ENCODE results near the gene CDK7. TPM values are rescaled to one million over a fixed set of nuclear protein-coding genes. Genes with fewer than 3 reads are reported as not detected.

Gene CDK7
- total and polyA plus RNA-seq, 9 of the 15 experiments (the other 6 are each of a cell fraction or from before 2014, with no cell fraction given) = 41.7 to 143 (median 65.3) TPM

- FAIRE-seq (peak; percentile 96), ATAC-seq (peak; percentile 96), DNase-seq (ENCODE audit: extremely low read depth in 1 of 4, low spot score in 3 of 4) (peak; percentile 33 to 87 (median 68))
- intact Hi-C loops (cut with micrococcal nuclease) = no loop called here
- 5% methylated on average over 4 of the region's 5 CpGs for WGBS (ENCODE audit: insufficient coverage, low coverage, missing lambda C conversion rate)
- Histone ChIP-seq H2AFZ (ENCODE audit: low read depth, low read length) (0 out of 2 replicates have a peak overlapping the region, but pooled peaks have one; percentile 20), H3K79me2 (ENCODE audit: control insufficient read depth, insufficient read depth, low read length) (no peaks in the 10 kb centered on the region), H3K4me1 (replicated peaks in 1 of 2; ENCODE audit: control insufficient read depth in 2 of 2, insufficient read depth in 2 of 2, low read length in 2 of 2) (peaks cover 12 to 15% of the 10 kb centered on the region in 2 experiments; a peak in 3 of 5 replicates), H3K9ac (ENCODE audit: insufficient read depth in 1 of 2, low read depth in 2 of 2, low read length in 2 of 2) (peak overlapping the region; percentile 23 to 45; a peak in 3 of 4 replicates), H3K27ac (ENCODE audit: extremely low read depth, low read depth, low read length) (peak overlapping the region; percentile 56), H3K36me3 (ENCODE audit: control insufficient read depth, insufficient read depth, low read length) (no peaks in the 10 kb centered on the region; the same call in 2 of the 3 replicates), H3K9me3 (replicated peaks; ENCODE audit: control insufficient read depth, insufficient read depth, low read depth, low read length) (no peaks in the 10 kb centered on the region; the same call in 1 of the 2 replicates), H3K4me3 (no peak overlapping the region), H3K4me2 (ENCODE audit: insufficient read depth, low read length) (peak overlapping the region; percentile 48), H3K9me1 (ENCODE audit: control insufficient read depth, insufficient read depth, low read length) (no peaks in the 10 kb centered on the region), H4K20me1 (replicated peaks; ENCODE audit: control insufficient read depth, insufficient read depth, low read length) (no peaks in the 10 kb centered on the region), H3K27me3 (ENCODE audit: control insufficient read depth in 2 of 2, insufficient read depth in 2 of 2, low read length in 2 of 2) (no peaks in the 10 kb centered on the region)
- BruUV-seq (replicated peaks) = no TSS peak
- in situ Hi-C loops (cut with MboI) = no loop called here
- ChIA-PET POLR2A (interaction anchor here (1.0 to 2.0 kb wide), 5 partner anchors 9 to 63 kb away, joined by 3 to 8 read pairs (median 3); no protein-coding TSS in a partner anchor), CTCF (ENCODE audit: low intra/inter-chr PET ratio) (no interaction called here)
- TF ChIP-seq ETV5 (CRISPR knock-in tag; IDR thresholded peaks at IDR 0.05; ENCODE audit: low read depth) (0 out of 2 replicates have a peak, but pooled peaks have one; percentile 29), NFYB (IDR thresholded peaks at IDR 0.05; ENCODE audit: extremely low read depth, insufficient read length) (peak; percentile 7), ZEB2 (IDR thresholded peaks at IDR 0.05) (no peak; the same call in 1 of the 2 replicates), ZNF124 (CRISPR knock-in tag; IDR thresholded peaks at IDR 0.05) (no peak), MEF2D (tag; conservative IDR thresholded peaks at IDR 0.05; ENCODE audit: low read depth) (no peak), MCM3 (IDR thresholded peaks at IDR 0.05) (no peak), HMG20B (CRISPR knock-in tag; IDR thresholded peaks at IDR 0.05) (no peak), SMARCC2 (IDR thresholded peaks at IDR 0.05; ENCODE audit: low read depth) (peak; percentile 27; the same call in 1 of the 2 replicates), ZNF121 (CRISPR knock-in tag; conservative IDR thresholded peaks at IDR 0.05) (no peak), MEIS2 (IDR thresholded peaks at IDR 0.05; ENCODE audit: partially characterized antibody) (peak; percentile 56), TOE1 (IDR thresholded peaks at IDR 0.05; ENCODE audit: borderline replicate concordance) (0 out of 2 replicates have a peak, but pooled peaks have one; percentile 18), TOE1 (CRISPR knock-in tag; IDR thresholded peaks at IDR 0.05; ENCODE audit: borderline replicate concordance, low read depth) (no peak), RBM39 (optimal IDR thresholded peaks at IDR 0.05; ENCODE audit: low read depth, low read length) (no peak), CEBPB (tag; IDR thresholded peaks at IDR 0.05) (peak; percentile 89), NEUROD1 (IDR thresholded peaks at IDR 0.05; ENCODE audit: borderline replicate concordance, low read depth, low read length, partially characterized antibody) (no peak), ZNF639 (CRISPR knock-in tag; conservative IDR thresholded peaks at IDR 0.05 in 1 of 2, IDR thresholded peaks at IDR 0.05 in 1 of 2) (no peak), EP300 (IDR thresholded peaks at IDR 0.05; ENCODE audit: low read length) (peak; percentile 63; the same call in 1 of the 2 replicates), FOXM1 (IDR thresholded peaks at IDR 0.05; ENCODE audit: low read depth) (peak; percentile 68; the same call in 1 of the 2 replicates), FOXM1 (CRISPR knock-in tag; IDR thresholded peaks at IDR 0.05; ENCODE audit: low read depth) (no peak), PML (IDR thresholded peaks at IDR 0.05; ENCODE audit: low read length) (peak; percentile 46; the same call in 1 of the 2 replicates), ETS1 (conservative IDR thresholded peaks at IDR 0.05; ENCODE audit: control insufficient read depth, low read depth, low read length) (no peak)
Measured at GRCh38 chr5:69300537-69301203, 66.0 kb downstream of the CDK7 start.

Measured in K562 (cell line).